Brain pericyte (primary cell): ENCODE measurements around the gene FOXRED1.

ENCODE experiments used
- DNase-seq: peaks from one replicate; pipeline ENCODE4 v3.0.0-alpha.2; 2012; ENCODE audit warnings: low read depth, low spot score

FOXRED1 gene

GRCh38 chr11:126311401-126312291, 42.7 kb downstream of the FOXRED1 start:
- DNase-seq, result no peak

GRCh38 chr11:126312961-126313360, 44.0 kb downstream of the FOXRED1 start:
- DNase-seq, result no peak

GRCh38 chr11:126313826-126314225, 44.9 kb downstream of the FOXRED1 start:
- DNase-seq, result no peak

GRCh38 chr11:126317432-126317755, 48.4 kb downstream of the FOXRED1 start:
- DNase-seq, result no peak

- DNase-seq, result no peak
These were observed 49.0 kb downstream of the FOXRED1 start for GRCh38 chr11:126317756-126318573.

GRCh38 chr11:126318574-126319373, 49.8 kb downstream of the FOXRED1 start:
- peak; percentile 70 for DNase-seq

GRCh38 chr11:126319374-126319740, 50.4 kb downstream of the FOXRED1 start:
- DNase-seq, result no peak

GRCh38 chr11:126322996-126323395, 54.0 kb downstream of the FOXRED1 start:
- no peak for DNase-seq

GRCh38 chr11:126327281-126328000, 58.5 kb downstream of the FOXRED1 start:
- no peak for DNase-seq
